Hepatocyte (in vitro differentiated cells): ENCODE data around the gene RAMP3. TPM values are rescaled to one million over a fixed set of nuclear protein-coding genes. Genes with fewer than 3 reads are reported as not detected.

Experiments
- DNase-seq: peaks from one replicate; pipeline ENCODE4 v3.0.0-alpha.2; 2016; ENCODE audit warnings: low spot score
- H2AFZ ChIP-seq: fragments of 200-600 bp; sonication (generic); 2 replicates; pipeline ENCODE4 v1.6.0; 2016; ENCODE audit warnings: antibody characterized with exemption, mild to moderate bottlenecking
- H3K27ac ChIP-seq: fragments of 200-600 bp; sonication (generic); 2 replicates; pipeline ENCODE4 v1.5.1; 2016; ENCODE audit warnings: mild to moderate bottlenecking
- H3K27me3 ChIP-seq: fragments of 200-600 bp; sonication (generic); 2 replicates; pipeline ENCODE4 v1.6.1; 2016
- H3K36me3 ChIP-seq: fragments of 200-600 bp; sonication (generic); replicated peaks from 2 replicates; pipeline ENCODE4 v1.5.1; 2016; ENCODE audit warnings: low read depth; ENCODE audit not compliant: insufficient read depth
- H3K4me1 ChIP-seq: fragments of 200-600 bp; sonication (generic); 2 replicates; pipeline ENCODE4 v1.5.1; 2016; ENCODE audit warnings: mild to moderate bottlenecking, moderate library complexity; ENCODE audit not compliant: insufficient read depth
- H3K4me2 ChIP-seq: fragments of 200-600 bp; sonication (generic); 2 replicates; pipeline ENCODE4 v1.6.0; 2016
- H3K4me3 ChIP-seq: fragments of 200-600 bp; sonication (generic); 2 replicates; pipeline ENCODE4 v1.5.1; 2016; ENCODE audit warnings: mild to moderate bottlenecking
- H3K79me2 ChIP-seq: fragments of 200-600 bp; sonication (generic); 2 replicates; pipeline ENCODE4 v1.6.0; 2017; ENCODE audit warnings: mild to moderate bottlenecking
- H3K9me2 ChIP-seq: fragments of 200-600 bp; sonication (generic); replicated peaks from 2 replicates; pipeline ENCODE4 v1.6.0; 2017; ENCODE audit warnings: mild to moderate bottlenecking; ENCODE audit not compliant: insufficient read depth
- H3K9me3 ChIP-seq: fragments of 200-600 bp; sonication (generic); 2 replicates; pipeline ENCODE4 v1.5.1; 2016; ENCODE audit warnings: low read depth, mild to moderate bottlenecking
- H4K20me1 ChIP-seq: fragments of 200-600 bp; sonication (generic); 2 replicates; pipeline ENCODE4 v1.6.0; 2016; ENCODE audit warnings: mild to moderate bottlenecking; ENCODE audit not compliant: insufficient read depth, poor library complexity, severe bottlenecking
- EZH2 ChIP-seq: fragments of 200-600 bp; sonication (generic); IDR thresholded peaks from 2 replicates; pipeline ENCODE4 v1.6.1; 2016; ENCODE audit warnings: antibody characterized with exemption, mild to moderate bottlenecking, borderline replicate concordance
- EZH2phosphoT487 ChIP-seq: fragments of 200-600 bp; sonication (generic); IDR thresholded peaks from one replicate; pipeline ENCODE4 v1.6.1; 2018; ENCODE audit warnings: antibody characterized with exemption, mild to moderate bottlenecking, low read depth, moderate library complexity; ENCODE audit not compliant: unreplicated experiment, severe bottlenecking
- WGBS: methylation state at CpG from one replicate; pipeline ENCODE4 v1.1.6; 2016; ENCODE audit warnings: low lambda C conversion rate; ENCODE audit errors: missing lambda C conversion rate; 5-methylcytosine and 5-hydroxymethylcytosine counted together
- polyA plus RNA-seq: library from polyadenylated mRNA; unstranded; fragments of >200 nt; fragmentation: Nextera tagmentation; extraction: Ambion mirVana; gene quantifications from 2 replicates; pipeline ENCODE4 v1.2.1, GENCODE V29; 2016
- total RNA-seq: library from RNA; depleted of rRNA; stranded (reverse); fragments of >200 nt; gene quantifications from 2 replicates; pipeline ENCODE4 v1.2.3, GENCODE V29; 2014
- TF ChIP-seq, protein P1 (sequence below): fragments of 200-600 bp; sonication (generic); IDR thresholded peaks from 2 replicates; pipeline ENCODE4 v1.5.1; 2016; ENCODE audit warnings: antibody characterized with exemption, mild to moderate bottlenecking; ENCODE audit not compliant: poor library complexity

Gene RAMP3
- total and polyA plus RNA-seq, 2 experiments from 2014 or later: not detected

DNA sequence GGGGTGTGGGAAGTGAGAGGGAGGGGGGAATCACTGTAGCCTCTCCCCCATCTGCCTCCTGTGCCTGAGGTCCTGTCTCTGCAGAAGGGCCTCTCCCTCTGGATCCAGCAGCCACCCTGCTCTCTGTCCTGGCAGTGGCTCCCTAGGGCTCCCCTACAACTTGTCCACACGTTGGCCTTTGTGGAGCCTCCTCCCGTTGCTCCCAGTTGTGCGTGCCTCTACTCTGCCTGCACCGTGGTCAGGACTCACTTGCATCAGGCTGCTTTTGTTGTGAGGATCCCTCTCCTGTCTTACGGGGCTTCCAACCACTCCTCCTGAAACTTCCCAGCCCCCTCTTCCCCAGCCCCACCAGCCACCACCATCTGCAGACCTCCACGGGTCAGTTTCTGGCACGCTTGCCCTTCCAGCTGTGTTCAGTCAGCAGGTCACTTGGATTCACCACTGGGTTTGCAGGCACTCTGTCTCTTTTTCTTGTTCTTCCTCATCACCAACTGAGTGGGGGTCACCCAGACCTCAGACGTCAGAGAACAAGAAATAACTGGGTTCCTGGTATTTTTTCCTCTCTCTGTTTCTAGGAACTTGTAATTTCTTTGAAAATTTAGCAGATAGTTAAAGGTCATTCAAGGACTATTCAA is 62.3 kb downstream of the RAMP3 start:
- peaks cover 30% of the 10 kb centered on the region for H3K27me3 ChIP-seq
- H3K4me2 ChIP-seq: no peak overlapping the region
- DNase-seq: no peak
- H3K4me1 ChIP-seq: no peaks in the 10 kb centered on the region
- H3K9me2 ChIP-seq: no peaks in the 10 kb centered on the region
- no peak overlapping the region for H3K4me3 ChIP-seq
- no peaks in the 10 kb centered on the region for H3K9me3 ChIP-seq
- H3K36me3 ChIP-seq: no peaks in the 10 kb centered on the region
- no peak overlapping the region for H3K27ac ChIP-seq
- WGBS: 71% methylated on average over 8 of the region's 8 CpGs
- H4K20me1 ChIP-seq: no peaks in the 10 kb centered on the region
- H2AFZ ChIP-seq: no peak overlapping the region
- H3K79me2 ChIP-seq: no peaks in the 10 kb centered on the region
- TF ChIP-seq EZH2: no peak
- TF ChIP-seq EZH2phosphoT487: no peak
- TF ChIP-seq, protein P1, sequence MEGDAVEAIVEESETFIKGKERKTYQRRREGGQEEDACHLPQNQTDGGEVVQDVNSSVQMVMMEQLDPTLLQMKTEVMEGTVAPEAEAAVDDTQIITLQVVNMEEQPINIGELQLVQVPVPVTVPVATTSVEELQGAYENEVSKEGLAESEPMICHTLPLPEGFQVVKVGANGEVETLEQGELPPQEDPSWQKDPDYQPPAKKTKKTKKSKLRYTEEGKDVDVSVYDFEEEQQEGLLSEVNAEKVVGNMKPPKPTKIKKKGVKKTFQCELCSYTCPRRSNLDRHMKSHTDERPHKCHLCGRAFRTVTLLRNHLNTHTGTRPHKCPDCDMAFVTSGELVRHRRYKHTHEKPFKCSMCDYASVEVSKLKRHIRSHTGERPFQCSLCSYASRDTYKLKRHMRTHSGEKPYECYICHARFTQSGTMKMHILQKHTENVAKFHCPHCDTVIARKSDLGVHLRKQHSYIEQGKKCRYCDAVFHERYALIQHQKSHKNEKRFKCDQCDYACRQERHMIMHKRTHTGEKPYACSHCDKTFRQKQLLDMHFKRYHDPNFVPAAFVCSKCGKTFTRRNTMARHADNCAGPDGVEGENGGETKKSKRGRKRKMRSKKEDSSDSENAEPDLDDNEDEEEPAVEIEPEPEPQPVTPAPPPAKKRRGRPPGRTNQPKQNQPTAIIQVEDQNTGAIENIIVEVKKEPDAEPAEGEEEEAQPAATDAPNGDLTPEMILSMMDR: no peak

DNA sequence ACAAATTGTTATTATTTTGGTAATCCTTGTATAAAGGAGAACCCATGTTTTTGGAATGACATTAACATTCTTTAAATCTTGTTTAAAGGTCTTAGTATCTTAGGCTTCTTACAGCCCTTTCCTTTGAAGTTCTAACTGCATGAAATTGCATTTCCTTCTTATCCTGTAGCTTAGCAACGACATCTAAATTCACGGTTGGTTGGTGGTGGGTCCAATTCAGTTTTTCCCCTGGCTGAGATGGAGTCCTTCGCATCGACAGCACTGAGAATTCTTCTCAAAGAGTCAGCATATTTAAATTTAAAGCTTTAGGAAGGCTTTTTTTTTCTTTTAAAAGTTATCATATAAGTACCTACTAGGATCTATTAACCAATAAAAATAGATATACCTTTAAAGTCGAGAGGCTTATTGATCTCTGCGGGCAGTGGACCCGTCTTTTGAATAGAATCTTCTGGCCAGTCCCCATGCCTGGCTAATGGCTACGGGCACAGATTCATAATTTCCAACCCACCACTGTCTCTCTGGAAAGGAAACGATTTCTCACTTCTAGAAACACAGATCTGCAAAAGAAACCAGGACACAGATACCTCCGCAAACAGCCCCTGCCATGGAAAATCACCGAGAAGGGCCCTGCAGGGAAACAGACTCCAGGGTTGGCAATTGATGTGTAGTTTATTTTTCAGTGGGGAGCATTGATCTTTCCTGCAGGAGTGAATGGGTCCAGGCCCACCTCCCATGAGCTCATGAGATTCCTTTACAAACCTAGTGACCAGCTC is 63.4 kb downstream of the RAMP3 start:
- Histone ChIP-seq H3K9me2 (no peaks in the 10 kb centered on the region), H4K20me1 (no peaks in the 10 kb centered on the region), H3K9me3 (no peaks in the 10 kb centered on the region), H3K79me2 (no peaks in the 10 kb centered on the region), H3K4me3 (no peak overlapping the region), H2AFZ (no peak overlapping the region), H3K27ac (no peak overlapping the region), H3K4me1 (no peaks in the 10 kb centered on the region), H3K27me3 (peaks cover 22% of the 10 kb centered on the region), H3K4me2 (no peak overlapping the region), H3K36me3 (no peaks in the 10 kb centered on the region)
- TF ChIP-seq, protein P1: no peak
- TF ChIP-seq EZH2phosphoT487 (no peak), EZH2 (no peak)
- WGBS: 77% methylated on average over 11 of the region's 11 CpGs
- DNase-seq: no peak

- DNase-seq: no peak
- H3K4me3 ChIP-seq: no peak overlapping the region
- TF ChIP-seq EZH2phosphoT487 (no peak), EZH2 (no peak)
- TF ChIP-seq, protein P1: no peak
- no peaks in the 10 kb centered on the region for H4K20me1 ChIP-seq
- H3K27ac ChIP-seq: no peak overlapping the region
- no peak overlapping the region for H2AFZ ChIP-seq
- 91% methylated on average over 7 of the region's 7 CpGs for WGBS
- H3K79me2 ChIP-seq: no peaks in the 10 kb centered on the region
- no peaks in the 10 kb centered on the region for H3K4me1 ChIP-seq
- H3K9me2 ChIP-seq: no peaks in the 10 kb centered on the region
- H3K9me3 ChIP-seq: no peaks in the 10 kb centered on the region
- H3K4me2 ChIP-seq: no peak overlapping the region
- H3K27me3 ChIP-seq: peaks cover 12% of the 10 kb centered on the region
- no peaks in the 10 kb centered on the region for H3K36me3 ChIP-seq
Measured at GRCh38 chr7:45221896-45222604, 64.5 kb downstream of the RAMP3 start.
